ENCODE data around the gene SLC26A3.

Gene SLC26A3

DNA sequence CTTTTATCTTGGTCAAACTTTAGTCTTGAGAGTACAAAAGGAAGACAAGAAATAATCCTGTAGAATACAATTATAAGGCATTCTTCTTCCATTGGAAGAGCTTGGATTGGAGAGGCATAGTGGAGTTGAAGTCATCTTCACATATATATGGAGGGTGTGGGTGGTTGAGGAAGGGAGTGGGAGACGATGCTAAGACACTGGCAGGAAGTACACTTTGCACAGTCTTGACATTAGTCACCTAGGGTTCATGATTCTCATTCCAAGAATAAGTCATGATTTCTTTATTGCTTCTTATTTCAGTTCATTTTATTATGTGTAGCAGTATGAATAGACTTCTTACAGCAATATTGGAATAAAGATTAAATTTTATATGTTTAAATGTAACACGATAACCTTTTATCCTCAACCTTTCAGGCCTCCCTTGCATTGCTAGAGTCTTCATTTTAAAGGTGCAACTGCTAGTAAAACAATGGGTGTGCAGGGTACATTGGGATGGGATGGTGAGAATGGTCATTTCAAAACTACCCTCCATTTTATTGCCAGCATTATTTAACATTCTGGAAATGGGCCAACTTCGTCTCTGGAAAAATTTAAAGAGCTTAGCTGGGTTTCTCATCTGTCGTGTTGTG lies 12.3 kb upstream of the SLC26A3 start:
- DNase-seq (ENCODE audit: low spot score): no peak

DNA sequence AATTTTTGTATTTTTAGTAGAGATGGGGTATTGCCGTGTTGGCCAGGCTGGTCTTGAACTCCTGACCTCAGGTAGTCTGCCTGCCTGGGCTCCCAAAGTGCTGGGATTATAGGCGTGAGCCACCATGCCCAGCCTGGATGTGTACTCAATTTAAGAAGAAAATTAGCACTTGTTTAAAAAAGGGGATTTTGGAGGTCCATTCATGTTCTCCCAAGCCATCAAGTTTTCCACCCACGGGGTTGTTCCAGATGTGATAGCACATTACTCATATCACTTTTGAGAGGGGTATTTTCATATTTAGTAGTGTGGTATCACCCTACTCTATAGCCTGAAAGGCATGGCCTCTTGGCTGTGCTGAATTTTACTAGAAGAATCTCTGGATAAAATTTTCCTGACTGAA lies 10.5 kb upstream of the SLC26A3 start:
- DNase-seq (ENCODE audit: low spot score): no peak

DNA sequence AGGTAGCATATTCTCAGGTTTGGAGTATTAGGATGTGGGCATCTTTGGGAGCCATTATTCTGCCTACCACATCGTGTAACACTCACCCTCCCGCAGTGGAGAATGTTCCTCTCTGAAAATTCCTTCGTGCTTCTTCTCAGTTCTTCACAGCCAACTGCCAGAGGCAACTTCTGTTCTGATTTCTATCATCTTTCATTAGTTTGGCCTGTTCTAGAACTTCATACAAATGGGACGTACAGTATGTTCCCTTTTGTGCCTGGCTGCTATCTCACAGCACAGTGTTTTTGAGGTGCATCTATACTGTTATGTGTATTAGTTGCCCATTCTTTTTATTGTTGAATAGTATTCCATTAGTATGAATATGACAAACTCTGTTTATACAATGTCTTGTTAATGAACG lies 8.9 kb upstream of the SLC26A3 start:
- no peak for DNase-seq (ENCODE audit: low spot score)

DNA sequence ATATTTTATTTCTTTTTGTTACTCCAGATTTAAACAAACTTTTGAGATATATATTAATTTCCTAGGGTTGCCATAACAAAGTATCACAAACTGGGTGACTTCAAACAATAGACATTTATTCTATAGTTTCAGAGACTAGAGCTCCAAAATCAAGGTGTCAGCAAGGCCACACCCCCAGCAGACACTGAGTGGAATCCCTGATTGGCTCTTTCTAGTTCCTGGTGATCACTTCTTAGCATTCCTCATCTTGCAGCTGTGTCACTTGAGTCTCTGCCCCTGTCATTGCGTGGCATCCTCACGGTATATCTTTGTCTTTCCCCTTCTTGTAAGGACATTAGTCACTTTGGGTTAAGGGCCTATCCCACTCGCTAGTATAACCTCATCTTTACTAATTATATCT lies 7.6 kb upstream of the SLC26A3 start:
- DNase-seq (ENCODE audit: low spot score): no peak

DNA sequence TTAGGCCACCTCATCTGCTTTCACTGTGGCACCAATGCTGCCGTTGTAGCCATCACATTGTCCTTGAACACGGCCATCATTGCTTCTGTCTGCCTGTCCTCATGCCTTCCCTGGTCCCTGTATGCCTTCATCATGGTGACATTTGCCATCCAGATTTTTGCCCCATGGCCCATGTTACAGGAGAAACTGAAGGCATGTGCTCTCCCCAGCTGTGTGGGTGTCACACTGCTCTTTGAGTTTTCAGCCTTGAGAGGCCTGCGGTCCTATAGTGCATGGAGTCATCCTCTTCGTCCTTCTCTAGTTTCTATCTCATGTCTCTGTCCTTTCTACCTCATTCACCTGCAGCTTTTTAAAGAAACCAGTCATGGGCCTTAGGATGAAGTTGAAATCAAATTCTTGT lies 6.2 kb upstream of the SLC26A3 start:
- DNase-seq (ENCODE audit: low spot score): no peak

DNA sequence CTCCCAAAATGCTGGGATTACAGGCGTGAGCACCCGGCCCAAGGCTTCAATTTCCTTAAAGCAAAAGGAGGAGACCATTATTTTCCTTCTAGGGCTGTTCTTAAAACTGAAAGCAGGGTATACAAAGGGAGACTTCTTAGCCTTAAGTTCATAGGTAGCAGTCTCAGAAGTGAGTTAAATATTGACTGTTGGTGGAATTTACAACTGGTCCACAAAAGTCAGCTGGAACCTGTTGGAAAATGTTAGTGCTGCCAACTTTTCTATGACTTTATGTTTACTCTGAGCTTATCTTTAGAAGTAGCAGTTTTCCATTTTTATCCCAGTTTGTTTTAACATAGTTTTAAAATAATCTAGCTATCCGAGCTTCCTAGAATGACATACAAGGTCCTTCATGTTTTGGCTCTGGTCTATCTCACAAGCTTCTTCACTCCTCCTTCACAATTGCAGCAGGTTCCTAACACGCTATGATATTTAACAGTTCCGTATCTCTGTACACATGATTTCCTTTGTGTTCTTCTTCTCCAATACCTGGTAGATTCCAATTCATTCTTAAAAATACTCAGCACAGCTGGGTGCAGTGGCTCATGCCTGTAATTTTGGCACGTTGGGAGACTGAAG lies 3.3 kb downstream of the SLC26A3 start:
- no peak for DNase-seq (ENCODE audit: low spot score)

DNA sequence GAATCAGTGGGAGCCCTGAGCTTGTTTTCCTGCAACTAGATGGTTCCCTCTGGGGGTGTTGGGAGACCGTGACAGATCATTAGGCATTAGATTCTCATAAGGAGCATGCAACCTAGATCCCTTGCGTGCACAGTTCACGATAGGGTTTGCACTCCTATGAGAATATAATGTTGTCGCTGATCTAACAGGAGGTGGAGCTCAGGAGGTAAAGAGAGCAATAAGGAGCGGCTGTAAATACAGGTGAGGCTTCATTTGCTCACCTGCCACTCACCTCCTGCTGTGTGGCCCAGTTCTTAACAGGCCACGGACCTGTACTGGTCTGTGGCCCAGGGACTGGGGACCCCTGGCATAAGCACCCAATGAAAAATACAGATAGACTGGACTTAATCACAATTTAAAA lies 10.7 kb downstream of the SLC26A3 start:
- DNase-seq (ENCODE audit: low spot score): no peak

DNA sequence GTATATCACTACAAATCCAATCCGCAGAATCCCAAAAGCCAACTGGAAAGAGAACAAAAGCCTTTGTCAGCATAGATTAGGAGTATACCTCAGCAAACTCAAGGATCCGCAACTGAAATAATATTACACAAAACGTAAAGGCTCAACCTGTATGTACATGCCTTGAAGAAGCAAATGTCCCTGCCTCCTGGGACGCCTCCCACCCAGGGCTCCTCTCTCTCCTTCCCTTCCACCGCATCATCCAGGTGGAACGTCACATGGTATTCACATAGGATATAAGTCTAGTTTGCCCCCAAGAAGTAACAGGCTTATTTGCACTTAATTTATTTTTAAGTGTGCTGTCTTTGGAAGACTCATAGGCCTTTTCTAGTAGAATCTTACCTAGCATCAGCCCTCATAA lies 13.4 kb downstream of the SLC26A3 start:
- no peak for DNase-seq (ENCODE audit: low spot score)

DNA sequence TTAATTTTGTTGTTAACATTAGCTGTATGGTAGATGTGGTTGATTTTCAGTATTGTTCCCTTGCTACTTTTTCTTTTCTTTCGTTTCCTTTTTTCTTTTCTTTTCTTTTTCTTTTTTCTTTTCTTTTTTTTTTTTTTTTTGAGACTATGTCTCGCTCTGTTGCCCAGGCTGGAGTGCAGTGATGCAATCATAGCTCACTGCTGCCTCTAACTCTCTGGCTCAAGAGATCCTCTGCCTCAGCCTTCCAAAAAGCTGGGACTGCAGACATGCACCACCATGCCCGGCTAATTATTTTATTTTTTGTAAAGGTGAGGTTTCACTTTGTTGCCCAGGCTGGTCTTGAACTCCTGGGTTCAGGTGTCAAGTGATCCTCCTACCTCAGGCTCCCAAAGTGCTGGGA lies 14.4 kb downstream of the SLC26A3 start:
- DNase-seq (ENCODE audit: low spot score): no peak

DNA sequence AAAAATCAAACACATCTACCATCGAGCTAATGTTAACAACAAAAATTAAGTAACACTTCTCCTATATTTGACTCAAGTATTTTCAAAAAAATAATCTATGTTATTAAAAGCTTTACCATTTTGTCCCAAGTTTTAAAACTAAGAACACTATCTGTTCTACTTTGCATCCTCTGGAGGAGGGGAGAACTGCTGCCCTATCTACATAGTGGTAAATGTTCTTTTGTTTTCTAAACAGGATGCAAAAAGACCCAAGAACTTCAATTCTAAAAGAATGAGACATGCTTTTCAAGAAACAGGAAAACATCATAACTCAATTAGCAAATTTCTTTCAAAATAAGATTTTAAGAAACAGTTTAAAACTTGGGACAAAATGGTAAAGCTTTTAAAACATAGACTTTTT lies 14.8 kb downstream of the SLC26A3 start:
- DNase-seq (ENCODE audit: low spot score): no peak

DNA sequence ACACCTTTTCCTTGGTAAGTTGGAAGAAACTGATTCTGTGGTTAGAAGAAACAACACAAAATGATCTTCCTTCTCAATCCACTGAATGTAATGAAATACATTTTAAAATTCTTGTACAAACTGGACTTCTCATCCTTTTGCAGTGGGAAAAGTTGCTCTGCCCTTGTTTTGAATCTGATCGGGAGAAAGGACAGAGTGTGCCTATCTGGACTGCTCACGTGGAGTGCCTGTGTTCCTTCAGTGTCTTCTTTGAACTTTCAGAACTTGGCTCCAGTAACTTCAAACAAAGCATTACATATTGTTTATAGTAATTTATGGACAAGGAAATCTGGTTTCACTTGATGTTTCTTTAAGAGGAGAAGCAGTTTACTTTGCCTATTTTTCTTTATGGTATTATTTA lies 17.1 kb downstream of the SLC26A3 start:
- DNase-seq (ENCODE audit: low spot score): no peak

DNA sequence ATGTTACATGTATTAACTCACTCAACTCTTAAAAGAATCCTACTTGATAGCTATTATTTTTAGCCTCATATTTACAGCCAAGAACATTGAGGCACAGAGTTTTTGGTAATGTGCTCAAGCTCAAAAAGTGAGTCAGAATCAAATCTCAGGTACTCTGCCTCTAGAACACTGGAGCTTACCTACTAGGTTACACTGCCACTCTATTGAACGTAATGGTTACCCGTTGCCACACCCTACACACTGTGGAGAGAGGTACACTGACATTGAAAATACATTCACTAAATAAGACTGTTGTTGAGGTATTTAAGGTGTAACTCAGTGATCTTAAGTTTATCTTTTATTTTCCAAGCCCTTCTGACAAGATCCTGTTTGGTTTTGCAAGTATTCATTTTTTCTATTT lies 17.9 kb downstream of the SLC26A3 start:
- no peak for DNase-seq (ENCODE audit: low spot score)

DNA sequence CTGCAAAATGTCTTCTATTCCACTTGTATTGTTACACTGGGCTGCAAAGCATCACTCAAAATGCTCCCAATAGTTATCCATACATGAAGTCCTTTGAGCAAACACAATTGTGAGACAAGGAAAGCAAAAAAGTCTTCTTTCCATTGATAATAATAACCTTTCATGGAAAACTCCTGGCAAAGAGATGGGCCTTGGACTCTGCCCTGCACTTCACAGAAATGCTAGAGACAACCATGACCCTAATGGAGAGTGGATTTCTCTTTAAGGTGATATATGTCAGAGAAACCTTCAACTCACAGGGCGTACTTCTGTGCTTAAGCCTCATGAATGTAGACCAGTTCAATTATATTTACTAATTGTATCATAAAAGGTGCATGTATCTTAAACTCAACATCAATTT lies 19.4 kb downstream of the SLC26A3 start:
- no peak for DNase-seq (ENCODE audit: low spot score)

DNA sequence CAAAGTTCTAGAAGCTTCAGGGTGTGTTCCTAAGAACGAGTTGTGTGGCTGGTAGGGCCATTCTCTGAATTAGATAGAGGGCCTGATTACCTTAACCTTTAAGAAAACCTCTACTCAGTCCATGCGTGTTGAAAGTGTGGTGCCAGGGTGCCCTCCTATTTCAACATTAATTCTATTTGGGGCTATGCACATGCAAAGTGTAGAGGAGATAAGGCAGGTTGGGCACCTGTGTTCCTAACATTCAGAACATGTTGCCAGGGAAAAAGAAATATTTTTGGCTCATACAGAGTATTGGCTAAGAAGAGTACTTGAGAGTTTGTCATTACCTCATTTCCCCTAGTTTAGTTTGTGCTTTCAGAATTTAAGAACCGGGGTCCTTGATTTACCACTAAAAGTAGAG lies 20.6 kb downstream of the SLC26A3 start:
- no peak for DNase-seq (ENCODE audit: low spot score)

DNA sequence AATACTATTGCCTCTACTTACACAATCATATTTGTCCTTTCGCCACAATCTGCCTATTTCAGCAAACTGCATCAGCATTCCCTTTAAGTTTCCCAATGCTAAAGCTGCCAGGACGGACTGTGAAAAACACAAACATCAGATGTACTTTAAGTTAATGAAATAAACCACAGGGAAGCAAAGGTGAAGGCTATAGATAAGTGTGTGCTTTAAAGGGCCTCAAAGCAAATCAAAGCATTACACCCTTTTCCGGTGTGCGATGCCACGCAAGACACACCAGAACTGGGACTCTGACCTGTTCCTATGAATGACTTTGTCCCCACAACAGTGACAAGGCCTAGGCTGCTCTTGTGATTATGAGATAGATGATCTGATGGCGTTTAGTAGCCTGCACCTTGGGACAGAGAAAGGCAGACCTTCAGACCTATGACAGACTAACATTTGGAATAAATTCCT lies 23.4 kb downstream of the SLC26A3 start:
- no peak for DNase-seq (ENCODE audit: low spot score)

DNA sequence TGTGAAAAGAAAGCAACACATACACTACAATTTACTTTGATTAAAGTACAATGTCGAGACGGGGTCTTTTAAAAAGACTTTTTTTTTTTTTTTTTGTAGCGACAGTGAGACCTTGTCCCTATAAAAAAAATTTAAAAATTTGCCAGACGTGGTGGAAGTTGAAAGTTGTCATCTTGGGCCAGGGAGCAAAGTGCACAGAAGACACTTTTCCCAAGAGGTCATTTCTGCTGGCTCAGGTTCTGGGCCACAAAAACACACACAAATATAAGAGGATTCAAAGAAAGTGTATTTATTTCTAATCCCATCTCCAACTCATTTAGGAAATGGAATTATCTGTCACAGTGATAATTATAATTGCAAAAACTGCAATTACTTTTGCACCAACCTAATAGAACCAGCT lies 24.7 kb downstream of the SLC26A3 start:
- DNase-seq (ENCODE audit: low spot score): no peak

DNA sequence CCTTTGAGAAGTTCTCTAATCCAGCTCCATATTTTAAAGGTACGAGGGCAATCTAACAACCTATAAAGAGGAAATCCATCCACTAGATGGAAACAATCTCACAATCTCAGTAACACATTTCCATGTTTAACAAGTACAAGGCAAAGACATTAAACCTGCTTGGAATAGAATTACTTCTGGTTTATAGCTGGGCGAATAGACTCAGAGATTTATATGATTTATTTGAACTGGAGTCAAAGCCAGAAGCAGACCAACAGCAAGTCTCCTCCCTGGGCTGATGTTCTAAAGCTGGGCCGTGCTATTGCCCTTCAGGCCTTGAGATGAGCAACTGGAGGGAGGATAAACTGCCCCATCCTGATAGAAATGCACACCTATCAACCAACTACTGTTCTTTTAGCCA lies 25.3 kb downstream of the SLC26A3 start:
- DNase-seq (ENCODE audit: low spot score): no peak

DNA sequence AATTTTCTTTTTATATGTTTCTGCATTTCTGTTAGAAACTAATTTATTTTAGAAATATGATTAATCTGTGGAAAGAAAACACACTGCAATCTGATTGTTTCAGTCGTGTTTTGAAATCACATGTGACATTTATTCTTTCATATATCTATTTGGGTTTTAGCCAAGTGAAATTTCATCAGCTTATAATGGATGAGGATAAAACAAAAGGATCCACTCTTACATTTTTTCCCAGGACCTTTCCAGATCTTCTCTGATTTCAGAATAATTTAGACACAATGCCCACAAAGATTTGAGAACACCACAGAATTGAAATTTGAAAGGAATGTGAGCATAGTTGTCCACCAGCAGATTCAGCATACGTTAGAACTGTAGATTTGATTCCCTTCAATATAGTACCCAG lies 30.0 kb downstream of the SLC26A3 start:
- no peak for DNase-seq (ENCODE audit: low spot score)

DNA sequence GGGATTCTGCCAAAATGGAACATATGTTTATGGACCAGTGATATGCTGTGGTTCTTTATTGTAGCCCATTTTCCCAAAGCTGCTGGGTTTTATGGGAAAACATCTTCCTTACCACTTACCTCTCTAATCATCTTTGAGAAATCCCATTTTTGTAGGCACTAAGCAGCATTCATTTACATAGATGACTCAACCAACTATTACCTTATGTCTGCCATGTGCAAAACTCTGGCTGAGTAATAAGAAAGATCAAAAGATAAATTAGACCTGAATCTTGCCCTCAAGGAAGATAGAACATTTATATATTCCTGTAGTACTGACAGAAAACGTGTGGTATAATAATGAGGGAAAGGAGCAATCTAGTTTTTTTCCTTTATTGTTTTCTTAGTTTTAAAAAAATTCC lies 34.8 kb downstream of the SLC26A3 start:
- DNase-seq (ENCODE audit: low spot score): no peak

DNA sequence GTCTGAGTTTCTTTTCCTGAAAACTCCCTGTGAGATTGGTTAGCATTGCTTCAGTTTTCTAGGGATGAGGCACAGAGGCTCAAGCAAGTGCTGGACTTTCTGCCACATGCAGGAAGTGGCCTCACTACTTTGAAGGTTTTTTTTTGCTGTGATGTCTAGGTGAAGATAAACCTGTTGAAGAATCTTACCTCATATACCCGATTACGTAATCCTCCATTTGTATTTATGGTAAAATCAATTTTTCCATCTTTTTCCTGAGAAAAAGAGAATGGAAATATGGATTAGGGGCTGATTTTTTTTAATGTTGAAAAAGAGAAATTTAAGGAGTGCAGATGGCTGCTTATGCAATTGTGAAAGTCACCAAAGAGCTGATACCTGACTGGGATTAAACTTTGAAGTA lies 35.6 kb downstream of the SLC26A3 start:
- no peak for DNase-seq (ENCODE audit: low spot score)

DNA sequence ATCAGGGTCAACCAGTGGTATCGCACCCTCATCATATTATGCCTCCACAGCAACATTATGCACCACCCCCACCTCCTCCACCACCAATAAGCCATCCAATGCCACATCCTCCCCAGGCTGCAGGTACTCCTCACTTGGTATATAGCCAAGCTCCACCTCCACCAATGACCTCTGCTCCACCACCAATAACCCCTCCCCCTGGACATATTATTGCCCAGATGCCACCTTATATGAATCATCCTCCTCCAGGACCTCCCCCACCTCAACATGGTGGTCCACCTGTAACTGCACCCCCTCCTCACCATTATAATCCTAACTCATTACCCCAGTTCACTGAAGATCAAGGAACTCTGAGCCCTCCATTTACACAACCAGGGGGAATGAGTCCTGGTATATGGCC lies 44.4 kb downstream of the SLC26A3 start:
- no peak for DNase-seq (ENCODE audit: low spot score)

DNA sequence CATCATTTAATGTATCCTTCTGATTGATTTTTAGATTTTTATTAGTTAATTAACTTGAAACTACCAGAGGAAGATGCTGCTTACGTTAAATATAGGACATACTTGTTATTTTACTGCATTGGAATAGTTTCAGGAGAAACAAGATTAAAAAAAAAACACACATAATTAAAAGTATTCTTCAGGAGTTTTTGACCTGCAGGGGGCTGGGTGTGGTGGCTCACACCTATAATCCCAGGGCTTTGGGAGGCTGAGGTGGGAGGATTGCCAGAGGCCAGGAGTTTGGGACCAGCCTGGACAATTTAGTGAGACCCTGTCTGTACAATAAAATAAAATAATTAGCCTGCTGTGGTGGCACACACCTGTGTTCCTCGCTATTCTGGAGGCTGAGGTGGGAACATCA lies 48.4 kb downstream of the SLC26A3 start:
- DNase-seq (ENCODE audit: low spot score): no peak

DNA sequence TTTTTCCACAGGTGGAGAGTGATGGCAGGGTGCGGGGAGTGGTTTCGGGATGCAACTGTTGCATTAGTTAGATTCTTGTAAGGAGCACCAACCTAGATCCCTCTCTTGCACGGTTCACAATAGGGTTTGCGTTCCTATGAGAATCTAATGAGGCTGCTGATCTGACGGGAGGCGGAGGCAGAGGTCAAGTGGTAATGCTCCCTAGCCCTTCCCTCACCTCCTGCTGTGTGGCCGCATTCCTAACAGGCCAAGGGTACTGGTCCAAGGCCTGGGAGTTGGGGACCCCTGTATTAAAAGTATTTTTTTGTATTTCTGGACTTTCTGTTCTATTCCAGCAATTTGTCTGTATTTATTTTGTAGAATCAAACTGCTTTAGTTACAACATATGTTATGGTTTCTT lies 51.9 kb downstream of the SLC26A3 start:
- DNase-seq (ENCODE audit: low spot score): no peak

DNA sequence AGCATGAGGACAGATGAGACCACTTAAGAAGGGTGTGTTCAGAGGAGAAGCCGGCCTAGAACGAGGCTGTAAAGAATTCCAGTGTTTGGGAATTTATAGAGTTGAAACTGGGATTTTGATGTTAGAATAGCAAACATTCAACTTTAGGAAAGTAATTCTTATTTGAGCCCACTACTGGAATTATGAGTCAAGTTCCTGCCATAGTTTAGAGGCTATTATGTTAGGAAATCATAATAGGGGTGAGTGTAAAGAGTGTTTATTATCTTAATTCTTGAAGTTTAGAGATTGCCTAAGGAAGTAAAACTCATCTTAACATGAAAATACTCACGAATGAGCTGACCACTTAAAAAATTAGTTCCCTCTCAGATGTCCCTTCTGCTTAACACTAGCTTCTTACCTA lies 57.0 kb downstream of the SLC26A3 start:
- no peak for DNase-seq (ENCODE audit: low spot score)

Data from LoVo (cell line).